ENCODE measurements around the gene SGK2. TPM values are rescaled to one million over a fixed set of nuclear protein-coding genes. Genes with fewer than 3 reads are reported as not detected.

Gene SGK2
- total RNA-seq, result not detected in 2 replicates

GRCh38 chr20:43558412-43559146 lies at the start of gene SGK2:
SGK2 (plus strand) TSS chr20:43559027; CDS start chr20:43566496, 7,469 bp downstream.

GRCh38 chr20:43590392-43591303 lies 31.8 kb downstream of the SGK2 start, which contains the start of gene IFT52:
IFT52 (plus strand) TSS chr20:43590937; CDS start chr20:43594699, 3,762 bp downstream.

Other genes with a start within 250 kb of the SGK2 start
- 33.8 and 47.9 TPM in 2 replicates for gene SRSF6, start 101.1 kb upstream of the SGK2 start, total RNA-seq
- gene L3MBTL1, start 51.3 kb upstream of the SGK2 start, total RNA-seq, result 2.0 and 4.2 TPM in 2 replicates
- gene IFT52, start 31.9 kb downstream of the SGK2 start, total RNA-seq, result 10.6 and 18.2 TPM in 2 replicates
- 9.9 and 59.2 TPM in 2 replicates for gene MYBL2, start 108.1 kb downstream of the SGK2 start, total RNA-seq
- gene GTSF1L, start 168.0 kb downstream of the SGK2 start, total RNA-seq, result not detected in 2 replicates